H9 (cell line): ENCODE results near the gene ARID4A. TPM values are rescaled to one million over a fixed set of nuclear protein-coding genes. Genes with fewer than 3 reads are reported as not detected.

Experiments used
- DNase-seq: peaks from one replicate; pipeline ENCODE4 v3.0.0-alpha.2; 2017
- H2AFZ ChIP-seq: one replicate; pipeline ENCODE4 v1.6.1; 2013; ENCODE audit warnings: mild to moderate bottlenecking, low read length, control low read depth, moderate library complexity
- H2AK5ac ChIP-seq: 2 replicates; pipeline ENCODE4 v1.6.1; 2013; ENCODE audit warnings: low read length, control low read depth, mixed read lengths; ENCODE audit not compliant: insufficient read length
- H2BK120ac ChIP-seq: one replicate; pipeline ENCODE4 v1.6.1; 2013; ENCODE audit warnings: low read depth, mild to moderate bottlenecking, low read length, control low read depth, inconsistent platforms; ENCODE audit not compliant: poor library complexity, severe bottlenecking
- H2BK12ac ChIP-seq: 2 replicates; pipeline ENCODE4 v1.6.1; 2013; ENCODE audit warnings: low read length, control low read depth, mixed read lengths, low read depth; ENCODE audit not compliant: insufficient read length
- H2BK15ac ChIP-seq: 2 replicates; pipeline ENCODE4 v1.6.1; 2013; ENCODE audit warnings: low read depth, low read length, control low read depth
- H2BK20ac ChIP-seq: one replicate; pipeline ENCODE4 v1.6.1; 2013; ENCODE audit warnings: low read depth, mild to moderate bottlenecking, low read length, control low read depth, inconsistent platforms; ENCODE audit not compliant: poor library complexity, severe bottlenecking
- H2BK5ac ChIP-seq: 2 replicates; pipeline ENCODE4 v1.6.1; 2013; ENCODE audit warnings: low read length, control low read depth, mixed read lengths; ENCODE audit not compliant: insufficient read length
- H3K14ac ChIP-seq: 2 replicates; pipeline ENCODE4 v1.6.1; 2013; ENCODE audit warnings: low read length, control low read depth; ENCODE audit not compliant: insufficient read depth
- H3K18ac ChIP-seq: 2 replicates; pipeline ENCODE4 v1.6.1; 2013; ENCODE audit warnings: low read depth, mild to moderate bottlenecking, mixed read lengths, low read length, control low read depth; ENCODE audit not compliant: insufficient read length
- H3K23ac ChIP-seq: 2 replicates; pipeline ENCODE4 v1.6.1; 2013; ENCODE audit warnings: low read length, control low read depth, mixed read lengths, low read depth; ENCODE audit not compliant: insufficient read length
- H3K23me2 ChIP-seq: 2 replicates; pipeline ENCODE4 v1.6.1; 2013; ENCODE audit warnings: low read depth, mild to moderate bottlenecking, mixed read lengths, low read length, control low read depth; ENCODE audit not compliant: insufficient read length, poor library complexity, severe bottlenecking
- H3K27ac ChIP-seq: 2 replicates; pipeline ENCODE4 v1.5.1; 2013; ENCODE audit warnings: low read length, control low read depth, mixed read lengths, low read depth; ENCODE audit not compliant: insufficient read length
- H3K27me3 ChIP-seq: 2 replicates; pipeline ENCODE4 v1.6.1; 2013; ENCODE audit warnings: low read length, control low read depth, inconsistent platforms; ENCODE audit not compliant: insufficient read depth
- H3K4ac ChIP-seq: 2 replicates; pipeline ENCODE4 v1.6.1; 2013; ENCODE audit warnings: low read depth, mild to moderate bottlenecking, control low read depth, inconsistent platforms, low read length, moderate library complexity
- H3K4me1 ChIP-seq: 2 replicates; pipeline ENCODE4 v1.6.1; 2013; ENCODE audit warnings: low read length, control low read depth, inconsistent platforms; ENCODE audit not compliant: insufficient read depth
- H3K4me2 ChIP-seq: 2 replicates; pipeline ENCODE4 v1.6.1; 2013; ENCODE audit warnings: low read length, control low read depth, mixed read lengths; ENCODE audit not compliant: insufficient read length, insufficient read depth
- H3K56ac ChIP-seq: 2 replicates; pipeline ENCODE4 v1.6.1; 2013; ENCODE audit warnings: low read depth, mild to moderate bottlenecking, mixed read lengths, low read length, control low read depth; ENCODE audit not compliant: insufficient read length
- H3K79me1 ChIP-seq: 2 replicates; pipeline ENCODE4 v1.6.1; 2013; ENCODE audit warnings: low read depth, mild to moderate bottlenecking, moderate library complexity, low read length, control low read depth, inconsistent platforms; ENCODE audit not compliant: insufficient read depth, poor library complexity, severe bottlenecking
- H3K79me2 ChIP-seq: 2 replicates; pipeline ENCODE4 v1.6.1; 2013; ENCODE audit warnings: low read length, control low read depth, inconsistent platforms; ENCODE audit not compliant: insufficient read depth
- H3K9ac ChIP-seq: 2 replicates; pipeline ENCODE4 v1.6.1; 2013; ENCODE audit warnings: low read length, control low read depth, mixed read lengths; ENCODE audit not compliant: insufficient read length; ENCODE audit errors: extremely low read depth
- H3K9me3 ChIP-seq: one replicate; pipeline ENCODE4 v1.6.1; 2013; ENCODE audit warnings: low read depth, low read length, inconsistent platforms; ENCODE audit not compliant: control insufficient read depth
- H3T11ph ChIP-seq: one replicate; pipeline ENCODE4 v1.6.1; 2013; ENCODE audit warnings: mild to moderate bottlenecking, low read length, control low read depth, inconsistent platforms
- H4K20me1 ChIP-seq: one replicate; pipeline ENCODE4 v1.6.1; 2013; ENCODE audit not compliant: control insufficient read depth, insufficient read length, insufficient read depth
- H4K5ac ChIP-seq: 2 replicates; pipeline ENCODE4 v1.6.1; 2013; ENCODE audit warnings: low read depth, mild to moderate bottlenecking, mixed read lengths, low read length, control low read depth; ENCODE audit not compliant: insufficient read length
- H4K8ac ChIP-seq: replicated peaks from 2 replicates; pipeline ENCODE4 v1.6.1; 2013; ENCODE audit warnings: low read length, control low read depth, mixed read lengths, low read depth; ENCODE audit not compliant: insufficient read length
- H4K91ac ChIP-seq: 2 replicates; pipeline ENCODE4 v1.6.1; 2013; ENCODE audit warnings: low read depth, mild to moderate bottlenecking, moderate library complexity, mixed read lengths, low read length, control low read depth; ENCODE audit not compliant: insufficient read length
- H3K27ac Mint-ChIP-seq, 3 experiments: 2 replicates in 2 of 3; 3 replicates in 1 of 3; pipeline ENCODE4 v1.8.0; 2020 to 2021; ENCODE audit warnings: mixed read lengths in 3 of 3, mild to moderate bottlenecking in 1 of 3, moderate library complexity in 1 of 3
- H3K27me3 Mint-ChIP-seq: 2 replicates; pipeline ENCODE4 v1.8.0; 2021; ENCODE audit warnings: low read depth, mild to moderate bottlenecking, moderate library complexity, mixed read lengths
- H3K36me3 Mint-ChIP-seq, 3 experiments: 2 replicates in 2 of 3; 3 replicates in 1 of 3; pipeline ENCODE4 v1.8.0; 2020 to 2021; ENCODE audit warnings: low read depth in 3 of 3, mixed read lengths in 3 of 3; ENCODE audit not compliant: insufficient read depth in 1 of 3
- H3K4me1 Mint-ChIP-seq, 2 experiments: 2 replicates each; pipeline ENCODE4 v1.8.0; 2020; ENCODE audit warnings: mixed read lengths in 2 of 2
- H3K4me3 Mint-ChIP-seq, 2 experiments: 2 replicates in 1 of 2; 3 replicates in 1 of 2; pipeline ENCODE4 v1.8.0; 2020 to 2021; ENCODE audit warnings: mild to moderate bottlenecking in 2 of 2, mixed read lengths in 2 of 2, moderate library complexity in 1 of 2
- H3K9me3 Mint-ChIP-seq, 2 experiments: 2 replicates in 1 of 2; 3 replicates in 1 of 2; pipeline ENCODE4 v1.8.0; 2020; ENCODE audit warnings: mild to moderate bottlenecking in 2 of 2, mixed read lengths in 2 of 2, moderate library complexity in 1 of 2
- WGBS: extraction: QIAGEN DNeasy Blood & Tissue Kit; methylation state at CpG from one replicate; pipeline ENCODE4 v1.1.7; 2013; ENCODE audit warnings: missing lambda C conversion rate, low lambda C conversion rate, mixed read lengths; ENCODE audit not compliant: insufficient read length; ENCODE audit errors: extremely low coverage; 5-methylcytosine and 5-hydroxymethylcytosine counted together
- total RNA-seq: library from RNA; stranded (reverse); gene quantifications from 2 replicates; pipeline ENCODE4 v1.2.1, GENCODE V29; 2021
- TF ChIP-seq, protein P1 (sequence below): fragments of 200-600 bp; sonication (generic); conservative IDR thresholded peaks from 3 replicates; pipeline ENCODE4 v1.8.0; 2021; ENCODE audit warnings: antibody characterized with exemption, mild to moderate bottlenecking

Gene ARID4A
- total RNA-seq, 1 experiment from 2014 or later, result 13.2 TPM

DNA sequence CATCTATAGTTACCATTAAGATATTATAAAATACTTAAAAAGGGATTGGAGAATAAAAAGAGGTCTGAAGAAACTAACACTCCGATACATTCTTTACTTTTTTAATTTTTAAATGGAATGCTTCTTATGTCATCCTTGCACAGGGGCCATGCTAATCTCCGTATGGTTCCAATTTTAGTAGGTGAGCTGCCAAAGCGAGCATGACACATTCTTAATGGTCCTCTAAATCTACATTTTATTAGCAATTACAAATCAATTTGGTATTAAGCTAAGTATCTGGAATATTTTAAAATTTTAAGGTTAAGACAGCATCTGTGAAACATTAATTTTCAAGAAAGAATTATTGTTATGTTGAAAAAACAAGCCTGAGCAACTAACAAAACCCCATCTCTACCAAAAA, 6.2 kb upstream of the ARID4A start:
- H3K27me3 ChIP-seq, result no peaks in the 10 kb centered on the region
- no CpG with 5 or more reads among the region's 3 CpGs for WGBS
- H4K5ac ChIP-seq, result no peak overlapping the region
- H3K14ac ChIP-seq, result no peak overlapping the region
- no peak overlapping the region for H3K18ac ChIP-seq
- Mint-ChIP-seq H3K4me1 (peaks cover 6 to 8% of the 10 kb centered on the region in 2 experiments), H3K27ac (no peak overlapping the region), H3K4me3 (no peak overlapping the region), H3K27me3 (no peaks in the 10 kb centered on the region), H3K9me3 (no peaks in the 10 kb centered on the region), H3K36me3 (peaks cover 32 to 72% (median 71%) of the 10 kb centered on the region in 3 experiments)
- H2BK20ac ChIP-seq, result no peak overlapping the region
- no peak overlapping the region for H3K4ac ChIP-seq
- H3T11ph ChIP-seq, result no peak overlapping the region
- H4K20me1 ChIP-seq, result no peaks in the 10 kb centered on the region
- no peak overlapping the region for H2BK5ac ChIP-seq
- H4K91ac ChIP-seq, result no peak overlapping the region
- no peaks in the 10 kb centered on the region for H3K4me1 ChIP-seq
- no peak overlapping the region for H4K8ac ChIP-seq
- no peaks in the 10 kb centered on the region for H3K9me3 ChIP-seq
- no peak overlapping the region for H3K23ac ChIP-seq
- TF ChIP-seq, protein P1, sequence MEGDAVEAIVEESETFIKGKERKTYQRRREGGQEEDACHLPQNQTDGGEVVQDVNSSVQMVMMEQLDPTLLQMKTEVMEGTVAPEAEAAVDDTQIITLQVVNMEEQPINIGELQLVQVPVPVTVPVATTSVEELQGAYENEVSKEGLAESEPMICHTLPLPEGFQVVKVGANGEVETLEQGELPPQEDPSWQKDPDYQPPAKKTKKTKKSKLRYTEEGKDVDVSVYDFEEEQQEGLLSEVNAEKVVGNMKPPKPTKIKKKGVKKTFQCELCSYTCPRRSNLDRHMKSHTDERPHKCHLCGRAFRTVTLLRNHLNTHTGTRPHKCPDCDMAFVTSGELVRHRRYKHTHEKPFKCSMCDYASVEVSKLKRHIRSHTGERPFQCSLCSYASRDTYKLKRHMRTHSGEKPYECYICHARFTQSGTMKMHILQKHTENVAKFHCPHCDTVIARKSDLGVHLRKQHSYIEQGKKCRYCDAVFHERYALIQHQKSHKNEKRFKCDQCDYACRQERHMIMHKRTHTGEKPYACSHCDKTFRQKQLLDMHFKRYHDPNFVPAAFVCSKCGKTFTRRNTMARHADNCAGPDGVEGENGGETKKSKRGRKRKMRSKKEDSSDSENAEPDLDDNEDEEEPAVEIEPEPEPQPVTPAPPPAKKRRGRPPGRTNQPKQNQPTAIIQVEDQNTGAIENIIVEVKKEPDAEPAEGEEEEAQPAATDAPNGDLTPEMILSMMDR, result no peak
- peaks cover 30% of the 10 kb centered on the region; the same call in 1 of the 2 replicates for H3K79me2 ChIP-seq
- H2AK5ac ChIP-seq, result no peak overlapping the region
- H3K9ac ChIP-seq, result no peak overlapping the region
- H2BK12ac ChIP-seq, result no peak overlapping the region
- no peak overlapping the region for H3K27ac ChIP-seq
- no peak overlapping the region for H3K56ac ChIP-seq
- H3K23me2 ChIP-seq, result no peaks in the 10 kb centered on the region
- DNase-seq, result no peak
- no peak overlapping the region for H2BK15ac ChIP-seq
- no peak overlapping the region for H2BK120ac ChIP-seq
- no peak overlapping the region for H2AFZ ChIP-seq
- H3K79me1 ChIP-seq, result peaks cover 10% of the 10 kb centered on the region
- no peak overlapping the region for H3K4me2 ChIP-seq
